Iris pigment epithelial cell (primary cell): Measurements from ENCODE around the gene NPW.

ENCODE experiments used
- DNase-seq: peaks from one replicate; pipeline ENCODE4 v3.0.0-alpha.2; 2011; ENCODE audit warnings: low read depth

NPW gene

GRCh38 chr16:2036200-2036966, 16.8 kb downstream of the NPW start:
- DNase-seq: no peak

- DNase-seq: no peak
Observed at GRCh38 chr16:2037115-2037514, 17.5 kb downstream of the NPW start.

GRCh38 chr16:2037647-2038381, 18.2 kb downstream of the NPW start:
- DNase-seq: no peak

- no peak for DNase-seq
Observed at GRCh38 chr16:2038382-2039231, 19.0 kb downstream of the NPW start.

- DNase-seq: peak; percentile 48
Observed at GRCh38 chr16:2039274-2040031, 19.9 kb downstream of the NPW start.

- no peak for DNase-seq
Observed at GRCh38 chr16:2040041-2040786, 20.6 kb downstream of the NPW start.

- no peak for DNase-seq
Observed at GRCh38 chr16:2040787-2041522, 21.4 kb downstream of the NPW start.

GRCh38 chr16:2042171-2042985, 22.8 kb downstream of the NPW start:
- DNase-seq: no peak

GRCh38 chr16:2042986-2043666, 23.5 kb downstream of the NPW start:
- DNase-seq: no peak

GRCh38 chr16:2043667-2044451, 24.3 kb downstream of the NPW start:
- no peak for DNase-seq

- DNase-seq: no peak
Observed at GRCh38 chr16:2044541-2044940, 25.0 kb downstream of the NPW start.

- DNase-seq: no peak
Observed at GRCh38 chr16:2045965-2046892, 26.6 kb downstream of the NPW start.

GRCh38 chr16:2046893-2047329, 27.3 kb downstream of the NPW start:
- DNase-seq: no peak

GRCh38 chr16:2047330-2048115, 27.9 kb downstream of the NPW start, which contains the start of the genes NTHL1 and TSC2:
Gene NTHL1, minus strand, starts transcription at chr16:2047834. Its CDS starts 11 bp downstream, at chr16:2047823.
Gene TSC2, plus strand, starts transcription at chr16:2047985. Its CDS starts 631 bp downstream, at chr16:2048616.
- DNase-seq: peak; percentile 97

GRCh38 chr16:2048116-2048543, 28.5 kb downstream of the NPW start:
- DNase-seq: peak; percentile 31

GRCh38 chr16:2053211-2053610, 33.6 kb downstream of the NPW start:
- DNase-seq: no peak
